Adrenal gland (tissue), 5 donors: ENCODE data around the gene TCTN1.

Experiments used
- POLR2A ChIP-seq, 2 donors: fragments of 450-650 bp; IDR thresholded peaks; one replicate each; pipeline ENCODE4 v1.6.1; 2017; ENCODE audit warnings: antibody characterized with exemption in 2 of 2, mild to moderate bottlenecking in 2 of 2, moderate library complexity in 1 of 2
- TF ChIP-seq, protein P1 (sequence below), 6 experiments: fragments of 450-650 bp in 4 of 6; fragments of 200-600 bp in 2 of 6; sonication (generic) in 1 of 6; IDR thresholded peaks; 1 replicate in 5 of 6; 2 replicates in 1 of 6; pipeline versions ENCODE4 v1.5.1 to v1.8.0; 2016 to 2021; ENCODE audit warnings: antibody characterized with exemption in 6 of 6, mild to moderate bottlenecking in 2 of 6, moderate library complexity in 1 of 6
- donor health status: DM: no; HTN: no; CAD: no.

DNA sequence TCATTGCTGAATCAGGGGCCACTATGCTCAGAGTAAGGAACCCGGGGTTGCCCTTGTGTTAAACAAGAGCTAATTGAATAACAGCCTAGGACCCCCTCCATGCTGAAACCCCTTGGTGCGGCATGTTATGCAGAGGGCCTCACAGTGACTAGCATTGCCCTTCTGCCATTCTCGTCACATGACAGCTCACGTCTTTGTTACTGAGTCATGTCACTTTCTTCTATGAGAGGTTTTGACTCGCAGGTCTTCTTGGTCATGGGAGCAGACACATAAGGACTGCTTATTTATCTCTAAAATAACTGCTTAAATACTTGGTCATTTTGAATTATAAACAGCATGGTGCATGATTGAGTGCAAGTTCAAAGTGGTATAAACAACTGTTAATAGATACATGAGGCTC, 24.9 kb downstream of the TCTN1 start:
- TF ChIP-seq, protein P1, sequence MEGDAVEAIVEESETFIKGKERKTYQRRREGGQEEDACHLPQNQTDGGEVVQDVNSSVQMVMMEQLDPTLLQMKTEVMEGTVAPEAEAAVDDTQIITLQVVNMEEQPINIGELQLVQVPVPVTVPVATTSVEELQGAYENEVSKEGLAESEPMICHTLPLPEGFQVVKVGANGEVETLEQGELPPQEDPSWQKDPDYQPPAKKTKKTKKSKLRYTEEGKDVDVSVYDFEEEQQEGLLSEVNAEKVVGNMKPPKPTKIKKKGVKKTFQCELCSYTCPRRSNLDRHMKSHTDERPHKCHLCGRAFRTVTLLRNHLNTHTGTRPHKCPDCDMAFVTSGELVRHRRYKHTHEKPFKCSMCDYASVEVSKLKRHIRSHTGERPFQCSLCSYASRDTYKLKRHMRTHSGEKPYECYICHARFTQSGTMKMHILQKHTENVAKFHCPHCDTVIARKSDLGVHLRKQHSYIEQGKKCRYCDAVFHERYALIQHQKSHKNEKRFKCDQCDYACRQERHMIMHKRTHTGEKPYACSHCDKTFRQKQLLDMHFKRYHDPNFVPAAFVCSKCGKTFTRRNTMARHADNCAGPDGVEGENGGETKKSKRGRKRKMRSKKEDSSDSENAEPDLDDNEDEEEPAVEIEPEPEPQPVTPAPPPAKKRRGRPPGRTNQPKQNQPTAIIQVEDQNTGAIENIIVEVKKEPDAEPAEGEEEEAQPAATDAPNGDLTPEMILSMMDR (IDR thresholded peaks at IDR 0.05): no peak
- TF ChIP-seq POLR2A (IDR thresholded peaks at IDR 0.05): no peak
